K562 (cell line): Measurements from ENCODE around the gene EIF2S2. TPM values are rescaled to one million over a fixed set of nuclear protein-coding genes. Genes with fewer than 3 reads are reported as not detected.

Source experiments
- ATF7 ChIP-seq: fragments of 450-650 bp; IDR thresholded peaks from 2 replicates; pipeline ENCODE4 v1.7.1; 2014; ENCODE audit warnings: mild to moderate bottlenecking, moderate library complexity
- CBX1 ChIP-seq: sonication (generic); IDR thresholded peaks from 2 replicates; pipeline ENCODE4 v1.6.1; 2016; ENCODE audit warnings: antibody characterized with exemption, low read depth, mild to moderate bottlenecking
- CHD2 ChIP-seq: IDR thresholded peaks from 2 replicates; pipeline ENCODE4 v1.6.1; 2011; ENCODE audit warnings: low read depth, low read length
- EWSR1 ChIP-seq: fragments of 450-650 bp; IDR thresholded peaks from 2 replicates; pipeline ENCODE4 v1.6.1; 2018; ENCODE audit warnings: borderline replicate concordance, mild to moderate bottlenecking, low read depth, moderate library complexity; ENCODE audit not compliant: partially characterized antibody
- FOXP1 ChIP-seq: sonication (generic); formaldehyde crosslinking; IDR thresholded peaks from 2 replicates; pipeline ENCODE4 v1.8.0; 2022; ENCODE audit warnings: mild to moderate bottlenecking, missing genetic modification reagents
- MED1 ChIP-seq: sonication (generic); formaldehyde crosslinking; IDR thresholded peaks from 2 replicates; pipeline ENCODE4 v1.8.1; 2023; ENCODE audit warnings: missing genetic modification reagents, borderline replicate concordance
- MIER1 ChIP-seq: fragments of 450-650 bp; IDR thresholded peaks from 2 replicates; pipeline ENCODE4 v1.6.1; 2016; ENCODE audit warnings: antibody characterized with exemption, mild to moderate bottlenecking, low read depth
- NBN ChIP-seq: fragments of 450-650 bp; IDR thresholded peaks from 2 replicates; pipeline ENCODE4 v1.6.1; 2016; ENCODE audit warnings: low read depth, mild to moderate bottlenecking
- POLR2H ChIP-seq: IDR thresholded peaks from 2 replicates; pipeline ENCODE4 v1.6.1; 2016; ENCODE audit warnings: missing genetic modification characterization, low read depth, mild to moderate bottlenecking, control low read depth, missing compliant biosample characterization, moderate library complexity
- RAD21 ChIP-seq, 2 experiments: fragments of 250-450 bp in 1 of 2; fragments of 450-650 bp in 1 of 2; sonication (Bioruptor Pico) in 1 of 2; formaldehyde crosslinking in 1 of 2; IDR thresholded peaks in 1 of 2; conservative IDR thresholded peaks in 1 of 2; 2 replicates each; pipeline versions ENCODE4 v1.4.0 to v1.8.0; 2020 to 2022; ENCODE audit warnings: mild to moderate bottlenecking in 2 of 2, moderate library complexity in 1 of 2
- RBM22 ChIP-seq: fragments of 200-400 bp; formaldehyde crosslinking; IDR thresholded peaks from 2 replicates; pipeline ENCODE4 v1.6.1; 2018; ENCODE audit warnings: low read length, low read depth; ENCODE audit not compliant: poor library complexity, severe bottlenecking
- RCOR1 ChIP-seq, 2 experiments: IDR thresholded peaks; 2 replicates each; pipeline ENCODE4 v1.6.1; 2012; ENCODE audit warnings: low read depth in 2 of 2, low read length in 2 of 2, borderline replicate concordance in 1 of 2, improper control_type of control experiment in 1 of 2
- ZNF584 ChIP-seq: fragments of 200-800 bp; sonication (Bioruptor generic); IDR thresholded peaks from 2 replicates; pipeline ENCODE4 v1.6.1; 2016; ENCODE audit warnings: low read depth, mild to moderate bottlenecking, missing genetic modification characterization, missing compliant biosample characterization
- ZNF668 ChIP-seq: fragments of 250-450 bp; sonication (Bioruptor Pico); IDR thresholded peaks from 2 replicates; pipeline ENCODE4 v1.8.0; 2022; ENCODE audit warnings: mild to moderate bottlenecking, inconsistent platforms
- polyA plus RNA-seq, 8 experiments: library from polyadenylated mRNA; depleted of rRNA in 4 of 8; stranded (reverse) in 5 of 8; unstranded in 3 of 8; fragments of >200 nt; fragmentation: Nextera tagmentation in 2 of 8; fragmentation: Illumina TruSeq in 1 of 8; extraction: Ambion mirVana in 2 of 8; extraction: Trizol in 1 of 8; gene quantifications; 2 replicates each; pipeline versions ENCODE4 v1.2.1 to v1.2.3, GENCODE V29; 2011 to 2014; ENCODE audit warnings: inconsistent platforms in 1 of 8, missing spikeins in 1 of 8
- total RNA-seq, 7 experiments: library from RNA; depleted of rRNA in 6 of 7; stranded (reverse); fragments of >200 nt in 6 of 7; fragmentation: Illumina TruSeq in 2 of 7; extraction: Trizol in 2 of 7; gene quantifications; 2 replicates each; pipeline versions ENCODE4 v1.2.1 to v1.2.3, GENCODE V29; 2011 to 2021; ENCODE audit warnings: low replicate concordance in 1 of 7
- TF ChIP-seq, protein P1 (sequence below): fragments of 200-400 bp; formaldehyde crosslinking; IDR thresholded peaks from 2 replicates; pipeline ENCODE4 v1.6.1; 2017; ENCODE audit warnings: mild to moderate bottlenecking, low read depth, low read length, moderate library complexity
- TF ChIP-seq, protein P2 (sequence below), 2 experiments: fragments of 450-650 bp in 1 of 2; IDR thresholded peaks; 2 replicates each; pipeline ENCODE4 v1.6.1; 2011 to 2017; ENCODE audit warnings: low read depth in 2 of 2, antibody characterized with exemption in 1 of 2, borderline replicate concordance in 1 of 2, low read length in 1 of 2, mild to moderate bottlenecking in 1 of 2, mixed read lengths in 1 of 2; ENCODE audit not compliant: control insufficient read depth in 1 of 2
- TF ChIP-seq, protein P3 (sequence below): fragments of 250-450 bp; sonication (Bioruptor Pico); IDR thresholded peaks from 2 replicates; pipeline ENCODE4 v1.8.0; 2021; ENCODE audit warnings: borderline replicate concordance, mild to moderate bottlenecking, moderate library complexity; ENCODE audit not compliant: poor library complexity, severe bottlenecking
- TF ChIP-seq, protein P4 (sequence below): sonication (generic); formaldehyde crosslinking; IDR thresholded peaks from 2 replicates; pipeline ENCODE4 v1.8.0; 2022; ENCODE audit warnings: missing genetic modification reagents, mild to moderate bottlenecking, borderline replicate concordance

The EIF2S2 gene
- total and polyA plus RNA-seq, 9 of the 15 experiments (the other 6 are each of a cell fraction or from before 2014, with no cell fraction given), result 79.7 to 220 (median 154) TPM

DNA sequence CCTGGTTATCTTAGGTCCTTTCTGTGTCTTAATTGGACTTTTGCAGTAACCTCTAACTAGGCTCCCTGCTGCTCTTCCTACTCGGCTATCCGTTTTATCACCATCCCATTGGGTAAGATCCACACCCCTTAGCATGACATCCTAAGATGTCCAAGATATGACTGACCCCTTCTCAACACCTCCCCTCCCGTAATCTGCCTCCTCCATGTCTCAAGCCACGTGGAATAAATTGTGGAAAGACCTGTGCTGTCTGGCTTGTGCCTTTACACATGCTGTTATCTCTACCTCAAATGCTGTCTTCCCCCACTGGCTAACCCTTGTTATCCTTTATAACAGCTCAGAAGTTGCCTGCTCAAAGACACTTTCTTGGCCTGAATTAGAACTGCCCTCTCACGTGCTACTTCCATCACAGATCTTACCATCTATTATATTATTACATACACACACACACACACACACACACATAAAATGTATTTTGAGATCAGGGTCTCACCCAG lies 26.5 kb downstream of the EIF2S2 start (continued):
- no peak for TF ChIP-seq POLR2H
- 0 out of 2 replicates have a peak, but pooled peaks have one; percentile 56 for TF ChIP-seq NBN
- no peak for TF ChIP-seq FOXP1 (CRISPR knock-in tag)
- TF ChIP-seq ZNF668, result no peak
- TF ChIP-seq CHD2, result no peak
- no peak for TF ChIP-seq EWSR1
- TF ChIP-seq, protein P1, sequence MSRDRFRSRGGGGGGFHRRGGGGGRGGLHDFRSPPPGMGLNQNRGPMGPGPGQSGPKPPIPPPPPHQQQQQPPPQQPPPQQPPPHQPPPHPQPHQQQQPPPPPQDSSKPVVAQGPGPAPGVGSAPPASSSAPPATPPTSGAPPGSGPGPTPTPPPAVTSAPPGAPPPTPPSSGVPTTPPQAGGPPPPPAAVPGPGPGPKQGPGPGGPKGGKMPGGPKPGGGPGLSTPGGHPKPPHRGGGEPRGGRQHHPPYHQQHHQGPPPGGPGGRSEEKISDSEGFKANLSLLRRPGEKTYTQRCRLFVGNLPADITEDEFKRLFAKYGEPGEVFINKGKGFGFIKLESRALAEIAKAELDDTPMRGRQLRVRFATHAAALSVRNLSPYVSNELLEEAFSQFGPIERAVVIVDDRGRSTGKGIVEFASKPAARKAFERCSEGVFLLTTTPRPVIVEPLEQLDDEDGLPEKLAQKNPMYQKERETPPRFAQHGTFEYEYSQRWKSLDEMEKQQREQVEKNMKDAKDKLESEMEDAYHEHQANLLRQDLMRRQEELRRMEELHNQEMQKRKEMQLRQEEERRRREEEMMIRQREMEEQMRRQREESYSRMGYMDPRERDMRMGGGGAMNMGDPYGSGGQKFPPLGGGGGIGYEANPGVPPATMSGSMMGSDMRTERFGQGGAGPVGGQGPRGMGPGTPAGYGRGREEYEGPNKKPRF, result no peak
- TF ChIP-seq, protein P2, sequence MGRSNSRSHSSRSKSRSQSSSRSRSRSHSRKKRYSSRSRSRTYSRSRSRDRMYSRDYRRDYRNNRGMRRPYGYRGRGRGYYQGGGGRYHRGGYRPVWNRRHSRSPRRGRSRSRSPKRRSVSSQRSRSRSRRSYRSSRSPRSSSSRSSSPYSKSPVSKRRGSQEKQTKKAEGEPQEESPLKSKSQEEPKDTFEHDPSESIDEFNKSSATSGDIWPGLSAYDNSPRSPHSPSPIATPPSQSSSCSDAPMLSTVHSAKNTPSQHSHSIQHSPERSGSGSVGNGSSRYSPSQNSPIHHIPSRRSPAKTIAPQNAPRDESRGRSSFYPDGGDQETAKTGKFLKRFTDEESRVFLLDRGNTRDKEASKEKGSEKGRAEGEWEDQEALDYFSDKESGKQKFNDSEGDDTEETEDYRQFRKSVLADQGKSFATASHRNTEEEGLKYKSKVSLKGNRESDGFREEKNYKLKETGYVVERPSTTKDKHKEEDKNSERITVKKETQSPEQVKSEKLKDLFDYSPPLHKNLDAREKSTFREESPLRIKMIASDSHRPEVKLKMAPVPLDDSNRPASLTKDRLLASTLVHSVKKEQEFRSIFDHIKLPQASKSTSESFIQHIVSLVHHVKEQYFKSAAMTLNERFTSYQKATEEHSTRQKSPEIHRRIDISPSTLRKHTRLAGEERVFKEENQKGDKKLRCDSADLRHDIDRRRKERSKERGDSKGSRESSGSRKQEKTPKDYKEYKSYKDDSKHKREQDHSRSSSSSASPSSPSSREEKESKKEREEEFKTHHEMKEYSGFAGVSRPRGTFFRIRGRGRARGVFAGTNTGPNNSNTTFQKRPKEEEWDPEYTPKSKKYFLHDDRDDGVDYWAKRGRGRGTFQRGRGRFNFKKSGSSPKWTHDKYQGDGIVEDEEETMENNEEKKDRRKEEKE (IDR thresholded peaks at IDR 0.05; ENCODE audit: borderline replicate concordance in 1 of 2, control insufficient read depth in 1 of 2, low read depth in 2 of 2, low read length in 1 of 2), result no peak
- no peak; the same call in 1 of the 2 replicates for TF ChIP-seq ATF7
- peak in 1 of 2 experiments; percentile 92; a peak in 2 of 4 replicates for TF ChIP-seq RCOR1 (IDR thresholded peaks at IDR 0.05; ENCODE audit: borderline replicate concordance in 1 of 2, low read depth in 2 of 2, low read length in 2 of 2)
- no peak for TF ChIP-seq CBX1
- TF ChIP-seq MED1, result no peak
- TF ChIP-seq, protein P3, sequence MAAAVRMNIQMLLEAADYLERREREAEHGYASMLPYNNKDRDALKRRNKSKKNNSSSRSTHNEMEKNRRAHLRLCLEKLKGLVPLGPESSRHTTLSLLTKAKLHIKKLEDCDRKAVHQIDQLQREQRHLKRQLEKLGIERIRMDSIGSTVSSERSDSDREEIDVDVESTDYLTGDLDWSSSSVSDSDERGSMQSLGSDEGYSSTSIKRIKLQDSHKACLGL (CRISPR knock-in tag), result peak; percentile 36
- no peak for TF ChIP-seq ZNF584 (CRISPR knock-in tag)
- no peak for TF ChIP-seq RAD21 (CRISPR knock-in tag; conservative IDR thresholded peaks at IDR 0.05 in 1 of 2, IDR thresholded peaks at IDR 0.05 in 1 of 2)
- no peak for TF ChIP-seq RBM22
- TF ChIP-seq, protein P4, sequence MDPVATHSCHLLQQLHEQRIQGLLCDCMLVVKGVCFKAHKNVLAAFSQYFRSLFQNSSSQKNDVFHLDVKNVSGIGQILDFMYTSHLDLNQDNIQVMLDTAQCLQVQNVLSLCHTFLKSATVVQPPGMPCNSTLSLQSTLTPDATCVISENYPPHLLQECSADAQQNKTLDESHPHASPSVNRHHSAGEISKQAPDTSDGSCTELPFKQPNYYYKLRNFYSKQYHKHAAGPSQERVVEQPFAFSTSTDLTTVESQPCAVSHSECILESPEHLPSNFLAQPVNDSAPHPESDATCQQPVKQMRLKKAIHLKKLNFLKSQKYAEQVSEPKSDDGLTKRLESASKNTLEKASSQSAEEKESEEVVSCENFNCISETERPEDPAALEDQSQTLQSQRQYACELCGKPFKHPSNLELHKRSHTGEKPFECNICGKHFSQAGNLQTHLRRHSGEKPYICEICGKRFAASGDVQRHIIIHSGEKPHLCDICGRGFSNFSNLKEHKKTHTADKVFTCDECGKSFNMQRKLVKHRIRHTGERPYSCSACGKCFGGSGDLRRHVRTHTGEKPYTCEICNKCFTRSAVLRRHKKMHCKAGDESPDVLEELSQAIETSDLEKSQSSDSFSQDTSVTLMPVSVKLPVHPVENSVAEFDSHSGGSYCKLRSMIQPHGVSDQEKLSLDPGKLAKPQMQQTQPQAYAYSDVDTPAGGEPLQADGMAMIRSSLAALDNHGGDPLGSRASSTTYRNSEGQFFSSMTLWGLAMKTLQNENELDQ (CRISPR knock-in tag), result no peak
- 0 out of 2 replicates have a peak, but pooled peaks have one; percentile 37 for TF ChIP-seq MIER1
